ENCODE data around the gene CFAP20DC.

GRCh38 chr3:58789385-58789784 lies 260.4 kb downstream of the CFAP20DC start:
- TF ChIP-seq CTCF (IDR thresholded peaks at IDR 0.05) (no peak), POLR2AphosphoS5 (IDR thresholded peaks at IDR 0.05) (no peak)

Data from gastroesophageal sphincter (tissue), 3 donors.